ENCODE results near the gene MMADHC. TPM values are rescaled to one million over a fixed set of nuclear protein-coding genes. Genes with fewer than 3 reads are reported as not detected.
A peak's percentile ranks its signal among the peaks of the same experiment; 100 is the strongest.

Gene MMADHC
- total RNA-seq, 2 donors from 2014 or later: 63.7 to 121 TPM

DNA sequence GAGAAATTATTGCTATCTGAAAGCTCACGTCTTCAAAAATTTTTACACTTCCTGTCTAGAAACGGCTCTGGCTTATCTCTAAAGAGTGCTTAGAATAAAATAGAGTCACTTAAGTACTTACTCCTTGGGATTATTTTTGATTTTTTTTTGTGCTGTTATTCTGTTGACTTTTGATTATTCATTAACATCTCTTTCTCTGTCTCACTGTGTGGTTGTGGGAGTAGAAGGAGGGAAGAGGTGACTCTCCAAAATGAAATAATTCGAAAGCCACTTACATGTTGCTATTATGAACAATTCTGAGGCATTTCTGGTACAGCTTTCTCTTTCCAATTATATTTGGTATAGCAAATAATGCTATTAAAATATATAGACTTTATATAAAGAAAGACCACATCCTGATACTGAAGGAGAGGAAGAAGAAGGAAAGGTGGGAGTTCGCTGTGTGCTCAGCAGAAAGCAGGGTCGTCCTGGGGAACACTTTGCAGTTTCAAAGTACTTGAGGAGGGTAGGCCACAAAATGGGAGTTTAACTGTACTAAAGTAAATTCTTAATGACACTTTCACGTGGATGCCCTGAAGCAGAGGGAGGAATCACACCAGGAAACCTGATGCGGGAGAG, 9.6 kb upstream of the MMADHC start:
- Histone ChIP-seq H3K4me3 (no peak overlapping the region), H3K4me1 (replicated peaks) (no peaks in the 10 kb centered on the region), H3K9me3 (no peaks in the 10 kb centered on the region), H3K27me3 (replicated peaks; ENCODE audit: insufficient read depth) (no peaks in the 10 kb centered on the region), H3K36me3 (no peaks in the 10 kb centered on the region), H3K27ac (no peak overlapping the region)
- 54% methylated on average over 7 of the region's 7 CpGs for WGBS
- intact Hi-C loops (cut with DNase I): loop anchor here (1.0 to 10.0 kb wide), 7 partner anchors 118 to 1640 kb away; partner anchors contain the start of gene RND3
- TF ChIP-seq, protein P1, sequence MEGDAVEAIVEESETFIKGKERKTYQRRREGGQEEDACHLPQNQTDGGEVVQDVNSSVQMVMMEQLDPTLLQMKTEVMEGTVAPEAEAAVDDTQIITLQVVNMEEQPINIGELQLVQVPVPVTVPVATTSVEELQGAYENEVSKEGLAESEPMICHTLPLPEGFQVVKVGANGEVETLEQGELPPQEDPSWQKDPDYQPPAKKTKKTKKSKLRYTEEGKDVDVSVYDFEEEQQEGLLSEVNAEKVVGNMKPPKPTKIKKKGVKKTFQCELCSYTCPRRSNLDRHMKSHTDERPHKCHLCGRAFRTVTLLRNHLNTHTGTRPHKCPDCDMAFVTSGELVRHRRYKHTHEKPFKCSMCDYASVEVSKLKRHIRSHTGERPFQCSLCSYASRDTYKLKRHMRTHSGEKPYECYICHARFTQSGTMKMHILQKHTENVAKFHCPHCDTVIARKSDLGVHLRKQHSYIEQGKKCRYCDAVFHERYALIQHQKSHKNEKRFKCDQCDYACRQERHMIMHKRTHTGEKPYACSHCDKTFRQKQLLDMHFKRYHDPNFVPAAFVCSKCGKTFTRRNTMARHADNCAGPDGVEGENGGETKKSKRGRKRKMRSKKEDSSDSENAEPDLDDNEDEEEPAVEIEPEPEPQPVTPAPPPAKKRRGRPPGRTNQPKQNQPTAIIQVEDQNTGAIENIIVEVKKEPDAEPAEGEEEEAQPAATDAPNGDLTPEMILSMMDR (IDR thresholded peaks at IDR 0.05): no peak
- TF ChIP-seq POLR2A (IDR thresholded peaks at IDR 0.05) (no peak), POLR2AphosphoS5 (IDR thresholded peaks at IDR 0.05) (no peak)
- DNase-seq (ENCODE audit: low spot score): no peak

DNA sequence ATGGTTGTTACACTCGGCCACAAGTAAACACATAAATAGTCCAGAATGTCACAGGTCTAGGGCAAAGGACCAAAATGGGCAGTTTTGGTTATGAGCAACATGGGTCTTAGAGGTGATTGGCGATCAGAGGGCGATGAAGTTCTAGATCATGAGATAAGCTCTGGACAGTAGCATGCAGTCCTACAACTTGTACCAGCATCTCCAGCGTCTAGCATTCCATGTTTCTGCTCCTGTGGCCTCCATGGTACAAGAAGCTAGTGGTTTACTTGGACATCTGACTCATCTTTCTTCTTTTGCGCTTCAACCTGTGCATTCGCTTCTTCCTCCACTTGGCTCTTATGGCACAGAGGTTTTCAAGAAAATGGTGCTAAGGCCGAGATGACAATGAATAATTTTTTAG, 8.9 kb upstream of the MMADHC start:
- DNase-seq (ENCODE audit: low spot score): no peak
- Histone ChIP-seq H3K27me3 (replicated peaks; ENCODE audit: insufficient read depth) (no peaks in the 10 kb centered on the region), H3K4me3 (no peak overlapping the region), H3K36me3 (no peaks in the 10 kb centered on the region), H3K27ac (no peak overlapping the region), H3K4me1 (replicated peaks) (no peaks in the 10 kb centered on the region), H3K9me3 (no peaks in the 10 kb centered on the region)
- WGBS: 87% methylated on average over 7 of the region's 7 CpGs
- intact Hi-C loops (cut with DNase I): loop anchor here (5.0 to 10.0 kb wide), 6 partner anchors 118 to 1641 kb away; no protein-coding TSS in a partner anchor
- TF ChIP-seq POLR2A (IDR thresholded peaks at IDR 0.05): no peak
- TF ChIP-seq, protein P1 (IDR thresholded peaks at IDR 0.05): no peak
- no peak for TF ChIP-seq POLR2AphosphoS5 (IDR thresholded peaks at IDR 0.05)

DNA sequence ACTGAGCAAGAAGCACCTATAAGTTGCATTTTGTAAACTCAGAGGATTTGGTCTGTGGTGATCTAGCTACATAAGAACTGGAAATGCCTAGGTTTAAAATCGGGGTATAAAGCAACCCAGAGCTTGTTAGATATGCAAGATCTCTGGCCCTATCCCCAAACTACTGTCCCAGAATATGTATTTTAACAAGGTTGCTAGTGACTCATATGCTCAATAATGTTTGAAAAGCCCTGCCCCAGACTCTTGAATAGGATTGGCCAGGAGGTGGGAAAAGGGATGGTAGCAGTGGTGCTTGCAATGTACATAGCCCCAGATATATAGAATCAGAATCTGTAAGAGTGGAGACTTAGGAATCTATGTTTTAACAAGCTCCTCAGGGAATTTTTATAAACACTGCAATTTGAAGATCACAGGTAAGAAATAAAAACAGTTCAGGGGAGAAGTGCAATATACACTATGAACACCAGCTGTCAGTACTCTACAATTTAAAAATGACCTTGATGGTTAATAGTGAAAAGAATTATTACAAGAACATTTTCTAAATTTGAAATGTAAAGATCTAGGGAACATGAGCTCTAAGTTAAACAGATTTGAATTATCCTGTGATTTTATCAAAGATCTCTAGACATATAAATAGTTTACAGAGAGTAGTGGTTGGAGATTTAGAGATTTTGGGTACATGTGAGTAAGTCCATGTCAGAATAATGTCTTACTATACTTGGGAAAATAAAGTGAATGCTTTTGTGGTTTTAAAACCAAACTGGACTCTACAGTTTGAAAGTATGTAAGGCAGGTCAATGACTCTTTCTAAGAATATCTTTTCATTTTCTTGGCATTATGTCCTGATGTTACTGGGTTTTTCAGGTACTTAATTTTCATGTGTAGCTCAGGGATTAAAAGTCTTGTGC, 7.7 kb upstream of the MMADHC start:
- Histone ChIP-seq H3K27me3 (replicated peaks; ENCODE audit: insufficient read depth) (no peaks in the 10 kb centered on the region), H3K9me3 (no peaks in the 10 kb centered on the region)
- intact Hi-C loops (cut with DNase I): loop anchor here (5.0 to 10.0 kb wide), 6 partner anchors 119 to 1642 kb away; no protein-coding TSS in a partner anchor

DNA sequence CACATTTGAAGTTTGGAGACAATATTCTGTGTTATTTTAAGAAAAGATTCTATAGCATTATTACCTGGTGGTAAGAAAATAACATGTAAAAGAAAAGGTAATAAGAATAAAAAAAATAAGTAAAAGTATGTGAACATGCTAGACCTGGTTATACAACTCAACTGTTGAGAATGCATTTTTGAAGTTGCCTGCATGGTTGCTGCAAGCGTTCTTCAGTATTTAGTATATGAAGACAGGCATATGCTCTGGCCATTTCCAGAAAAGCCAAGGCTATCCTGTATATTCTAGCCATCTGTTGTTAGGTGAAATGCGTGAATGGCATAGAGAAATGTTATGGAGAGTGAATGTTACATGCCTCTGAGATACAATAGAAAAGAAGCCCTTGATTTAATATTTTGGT, 6.8 kb upstream of the MMADHC start:
- no peak for TF ChIP-seq POLR2A (IDR thresholded peaks at IDR 0.05)
- no peak for TF ChIP-seq POLR2AphosphoS5 (IDR thresholded peaks at IDR 0.05)
- TF ChIP-seq, protein P1 (IDR thresholded peaks at IDR 0.05): no peak
- intact Hi-C loops (cut with DNase I): loop anchor here (10.0 kb wide), 4 partner anchors 120 to 1310 kb away; no protein-coding TSS in a partner anchor

More for the DNA sequence above, 7.7 kb upstream of the MMADHC start:
- DNase-seq (ENCODE audit: low spot score): no peak
- H3K36me3 ChIP-seq: no peaks in the 10 kb centered on the region
- no peak overlapping the region for H3K27ac ChIP-seq
- 54% methylated on average over 1 of the region's 1 CpG for WGBS
- no peaks in the 10 kb centered on the region for H3K4me1 ChIP-seq (replicated peaks)
- H3K4me3 ChIP-seq: no peak overlapping the region
- TF ChIP-seq POLR2AphosphoS5 (IDR thresholded peaks at IDR 0.05) (no peak), POLR2A (IDR thresholded peaks at IDR 0.05) (no peak)
- TF ChIP-seq, protein P1 (IDR thresholded peaks at IDR 0.05): peak in 2 of 4 experiments; percentile 46 to 62

More for the DNA sequence above, 6.8 kb upstream of the MMADHC start:
- no peak overlapping the region for H3K27ac ChIP-seq
- no peaks in the 10 kb centered on the region for H3K27me3 ChIP-seq (replicated peaks; ENCODE audit: insufficient read depth)
- no peak overlapping the region for H3K4me3 ChIP-seq
- no peaks in the 10 kb centered on the region for H3K36me3 ChIP-seq
- 91% methylated on average over 2 of the region's 2 CpGs for WGBS
- no peaks in the 10 kb centered on the region for H3K9me3 ChIP-seq
- H3K4me1 ChIP-seq (replicated peaks): no peaks in the 10 kb centered on the region
- no peak for DNase-seq (ENCODE audit: low spot score)

Data from prostate gland (tissue), 2 donors.